GM21576 (cell line): ENCODE measurements around the gene HMX2.

Experiments used
- ATAC-seq: cut with Tn5 transposase; IDR thresholded peaks from one replicate; pipeline ENCODE4 v1.9.1; 2021; ENCODE audit warnings: mild to moderate bottlenecking, moderate library complexity; ENCODE audit not compliant: unreplicated experiment

The HMX2 gene

GRCh38 chr10:123136806-123137642 lies 10.9 kb upstream of the HMX2 start:
- ATAC-seq = no peak

- no peak for ATAC-seq
Measured at GRCh38 chr10:123139165-123139520, 8.8 kb upstream of the HMX2 start.

- ATAC-seq = no peak
Measured at GRCh38 chr10:123139521-123140163, 8.3 kb upstream of the HMX2 start.

- no peak for ATAC-seq
Measured at GRCh38 chr10:123140164-123140982, 7.6 kb upstream of the HMX2 start.

- ATAC-seq = no peak
Measured at GRCh38 chr10:123140983-123141390, 6.9 kb upstream of the HMX2 start.

- no peak for ATAC-seq
Measured at GRCh38 chr10:123141791-123142700, 5.9 kb upstream of the HMX2 start.

- ATAC-seq = no peak
Measured at GRCh38 chr10:123142701-123143161, 5.2 kb upstream of the HMX2 start.

GRCh38 chr10:123143162-123143824 lies 4.6 kb upstream of the HMX2 start:
- no peak for ATAC-seq

- ATAC-seq = no peak
Measured at GRCh38 chr10:123143825-123144168, 4.1 kb upstream of the HMX2 start.

- no peak for ATAC-seq
Measured at GRCh38 chr10:123144697-123145541, 3.0 kb upstream of the HMX2 start.

- ATAC-seq = no peak
Measured at GRCh38 chr10:123145542-123146012, 2.4 kb upstream of the HMX2 start.

- ATAC-seq = no peak
Measured at GRCh38 chr10:123146013-123146893, 1.7 kb upstream of the HMX2 start.

GRCh38 chr10:123146894-123147634 lies 872 bp upstream of the HMX2 start:
- no peak for ATAC-seq

GRCh38 chr10:123148414-123149161 lies 652 bp downstream of the HMX2 start:
- ATAC-seq = no peak

- no peak for ATAC-seq
Measured at GRCh38 chr10:123149162-123149567, 1.2 kb downstream of the HMX2 start.

GRCh38 chr10:123149568-123150270 lies 1.8 kb downstream of the HMX2 start:
- no peak for ATAC-seq
